Panc1 (cell line): ENCODE measurements around the gene FARSA. TPM values are rescaled to one million over a fixed set of nuclear protein-coding genes. Genes with fewer than 3 reads are reported as not detected.

ENCODE experiments used
- ATAC-seq: fragments of 200-7000 bp; cut with Tn5 transposase; 2 replicates; pipeline ENCODE4 v1.9.1; 2020; ENCODE audit warnings: mild to moderate bottlenecking, moderate library complexity
- BruUV-seq: library from RNA; stranded (reverse); fragments of 400-500 nt; replicated peaks from 2 replicates; lab custom pipeline; 2021; lab: Mats Ljungman, UMichigan
- CTCF ChIA-PET: fragments of 300-600 bp; sonication (Branson Sonifier 250); formaldehyde crosslinking; loops from one replicate; lab custom pipeline; 2022; ENCODE audit warnings: antibody characterized with exemption; lab: Charles Lee
- POLR2A ChIA-PET: fragments of 300-600 bp; sonication (Branson Sonifier 250); formaldehyde crosslinking; loops from one replicate; lab custom pipeline; 2022; ENCODE audit warnings: antibody characterized with exemption; lab: Charles Lee
- DNase-seq: peaks from one replicate; pipeline ENCODE4 v3.0.0-alpha.2; 2010; ENCODE audit warnings: low read depth, low spot score
- H3K27ac ChIP-seq: 2 replicates; pipeline ENCODE4 v1.5.1; 2011; ENCODE audit warnings: mild to moderate bottlenecking, low read length, inconsistent platforms
- H3K27me3 ChIP-seq: fragments of 200-500 bp; sonication (Bioruptor generic); 2 replicates; pipeline ENCODE4 v1.6.0; 2014; ENCODE audit warnings: low read length, inconsistent platforms; ENCODE audit not compliant: control insufficient read depth, insufficient read depth
- H3K36me3 ChIP-seq: fragments of 200-500 bp; sonication (Bioruptor generic); 2 replicates; pipeline ENCODE4 v1.5.1; 2014; ENCODE audit warnings: inconsistent platforms, mild to moderate bottlenecking, low read length, moderate library complexity; ENCODE audit not compliant: control insufficient read depth, insufficient read depth
- H3K4me1 ChIP-seq: 2 replicates; pipeline ENCODE4 v1.5.1; 2011; ENCODE audit warnings: inconsistent platforms, mild to moderate bottlenecking, low read length, moderate library complexity; ENCODE audit not compliant: control insufficient read depth, insufficient read depth
- H3K4me3 ChIP-seq, 2 experiments: 2 replicates each; pipeline ENCODE4 v1.5.1; 2011 to 2012; ENCODE audit warnings: low read depth in 2 of 2, low read length in 2 of 2, mild to moderate bottlenecking in 2 of 2, inconsistent platforms in 1 of 2, moderate library complexity in 1 of 2
- H3K9me3 ChIP-seq: fragments of 200-500 bp; sonication (Bioruptor generic); 2 replicates; pipeline ENCODE4 v1.5.1; 2014; ENCODE audit warnings: low read depth, mild to moderate bottlenecking, inconsistent platforms, low read length, moderate library complexity; ENCODE audit not compliant: control insufficient read depth, insufficient read depth
- CTCF ChIP-seq: fragments of 450-650 bp; IDR thresholded peaks from 2 replicates; pipeline ENCODE4 v1.5.1; 2017; ENCODE audit warnings: mild to moderate bottlenecking
- POLR2AphosphoS5 ChIP-seq: IDR thresholded peaks from 2 replicates; pipeline ENCODE4 v1.6.1; 2012; ENCODE audit warnings: mild to moderate bottlenecking, low read depth, low read length, moderate library complexity
- REST ChIP-seq, 2 experiments: IDR thresholded peaks; 2 replicates each; pipeline ENCODE4 v1.6.1; 2011 to 2012; ENCODE audit warnings: low read depth in 2 of 2, control low read depth in 1 of 2, low read length in 1 of 2, mild to moderate bottlenecking in 1 of 2, moderate library complexity in 1 of 2; ENCODE audit not compliant: insufficient read depth in 1 of 2
- TCF7L2 ChIP-seq: IDR thresholded peaks from 2 replicates; pipeline ENCODE4 v1.6.1; 2011; ENCODE audit warnings: mild to moderate bottlenecking, low read depth, low read length, inconsistent platforms
- in situ Hi-C: cut with HindIII; loops from 2 replicates; pipeline ENCODE4 v1.10.0; 2016; ENCODE audit warnings: low sequenced_read_pairs, low pct_unique_long_range_greater_than_20kb
- intact Hi-C: fragments of 100-400 bp; cut with micrococcal nuclease; formaldehyde crosslinking; loops from one replicate; pipeline ENCODE4 v1.10.0; 2022; ENCODE audit not compliant: unreplicated experiment
- total RNA-seq: library from RNA; stranded (reverse); gene quantifications from one replicate; pipeline ENCODE4 v1.2.1, GENCODE V29; 2021; ENCODE audit not compliant: unreplicated experiment

FARSA gene
- total RNA-seq, 1 experiment from 2014 or later: 80.3 TPM

- intact Hi-C loops (no loop called here), in situ Hi-C loops (no loop called here)
- BruUV-seq: no TSS peak
- ChIA-PET POLR2A (interaction anchor here (0.5 kb wide), 1 partner anchor 68 kb away, joined by 6 read pairs; no protein-coding TSS in a partner anchor), CTCF (no interaction called here)
- no peak overlapping the region for H3K27ac ChIP-seq
- ATAC-seq (no peak), DNase-seq (no peak)
- no peaks in the 10 kb centered on the region for H3K27me3 ChIP-seq
- TF ChIP-seq TCF7L2 (no peak), CTCF (no peak), POLR2AphosphoS5 (no peak), REST (IDR thresholded peaks at IDR 0.05; ENCODE audit: insufficient read depth in 1 of 2, low read depth in 2 of 2, low read length in 1 of 2) (no peak)
- H3K4me3 ChIP-seq: no peak overlapping the region
- H3K9me3 ChIP-seq: no peaks in the 10 kb centered on the region
- H3K4me1 ChIP-seq: peaks cover 3% of the 10 kb centered on the region; the same call in 1 of the 2 replicates
- peaks cover 11% of the 10 kb centered on the region for H3K36me3 ChIP-seq
Observed at GRCh38 chr19:12930002-12930645, 3.4 kb downstream of the FARSA start.

GRCh38 chr19:12924621-12925310, 8.7 kb downstream of the FARSA start:
- ATAC-seq: no peak
- Histone ChIP-seq H3K36me3 (peaks cover 9% of the 10 kb centered on the region), H3K27me3 (no peaks in the 10 kb centered on the region), H3K4me3 (no peak overlapping the region), H3K4me1 (no peaks in the 10 kb centered on the region), H3K9me3 (no peaks in the 10 kb centered on the region), H3K27ac (no peak overlapping the region)
- intact Hi-C loops: no loop called here
- CTCF ChIA-PET: no interaction called here
- no TSS peak for BruUV-seq
- in situ Hi-C loops: no loop called here
- POLR2A ChIA-PET: no interaction called here
- DNase-seq: no peak
- TF ChIP-seq REST (IDR thresholded peaks at IDR 0.05; ENCODE audit: insufficient read depth in 1 of 2, low read depth in 2 of 2, low read length in 1 of 2) (no peak), CTCF (no peak)
